RWPE1 (cell line): ENCODE data around the gene GAST.

Source experiments
- CTCF ChIA-PET: fragments of 350-600 bp; sonication (Branson Sonifier 250); formaldehyde crosslinking; extraction: SDS; loops from one replicate; lab custom pipeline; 2021; lab: Yijun Ruan, JAX
- POLR2A ChIA-PET: fragments of 400-600 bp; formaldehyde crosslinking; extraction: SDS; loops from one replicate; lab custom pipeline; 2020; ENCODE audit warnings: antibody characterized with exemption; ENCODE audit not compliant: low non-redundant PET; lab: Yijun Ruan, JAX
- DNase-seq: peaks from one replicate; pipeline ENCODE4 v3.0.0; 2012; ENCODE audit warnings: low spot score
- H3K27ac ChIP-seq: fragments of 450-650 bp; 2 replicates; pipeline ENCODE4 v1.5.1; 2017
- TF ChIP-seq, protein P1 (sequence below): fragments of 450-650 bp; conservative IDR thresholded peaks from 2 replicates; pipeline ENCODE4 v1.5.1; 2017; ENCODE audit warnings: low read depth, mild to moderate bottlenecking

The GAST gene

DNA sequence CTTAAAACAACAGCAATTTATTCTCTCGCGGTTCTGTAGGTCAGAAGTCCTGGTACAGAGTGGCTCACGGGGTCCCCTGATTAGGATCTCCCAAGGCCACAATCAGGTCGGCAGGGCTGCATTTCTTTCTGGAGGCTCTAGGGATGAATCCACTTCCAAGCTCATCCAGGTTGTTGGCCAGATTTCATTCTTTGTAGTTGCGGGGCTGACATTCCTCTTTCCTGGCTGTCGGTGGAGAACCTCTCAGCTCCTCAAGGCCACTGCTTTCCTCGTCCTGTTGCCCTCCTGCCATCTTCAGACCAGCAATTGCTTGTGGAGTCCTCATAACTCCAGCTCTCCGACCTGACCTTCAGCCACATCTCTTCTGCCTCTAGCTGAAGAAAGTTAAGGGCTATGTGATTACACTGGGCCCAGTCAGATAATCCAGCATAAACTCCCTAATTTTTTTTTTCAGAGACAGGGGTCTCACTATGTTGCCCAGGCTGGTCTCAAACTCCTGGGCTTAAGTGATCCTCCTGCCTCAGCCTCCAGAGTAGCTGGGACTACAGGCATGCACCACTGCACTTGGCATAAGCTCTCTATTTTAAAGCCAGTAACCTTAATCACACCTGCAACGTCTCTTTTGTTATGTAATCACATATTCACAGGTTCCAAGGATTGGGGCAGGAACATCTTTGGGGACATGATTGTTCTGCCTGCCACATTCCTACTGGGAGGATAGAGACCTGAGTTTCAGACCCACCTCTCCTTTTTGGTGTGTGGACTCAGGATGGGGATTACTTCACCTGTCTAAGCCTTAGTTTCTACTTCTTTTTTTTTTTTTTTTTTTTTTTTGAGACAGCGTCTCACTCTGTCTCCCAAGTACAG, 4.1 kb upstream of the GAST start:
- no peak for DNase-seq
- ChIA-PET CTCF (interaction anchor here (2.5 kb wide), 1 partner anchor 12 kb away, joined by 12 read pairs; no protein-coding TSS in a partner anchor), POLR2A (no interaction called here)
- TF ChIP-seq, protein P1, sequence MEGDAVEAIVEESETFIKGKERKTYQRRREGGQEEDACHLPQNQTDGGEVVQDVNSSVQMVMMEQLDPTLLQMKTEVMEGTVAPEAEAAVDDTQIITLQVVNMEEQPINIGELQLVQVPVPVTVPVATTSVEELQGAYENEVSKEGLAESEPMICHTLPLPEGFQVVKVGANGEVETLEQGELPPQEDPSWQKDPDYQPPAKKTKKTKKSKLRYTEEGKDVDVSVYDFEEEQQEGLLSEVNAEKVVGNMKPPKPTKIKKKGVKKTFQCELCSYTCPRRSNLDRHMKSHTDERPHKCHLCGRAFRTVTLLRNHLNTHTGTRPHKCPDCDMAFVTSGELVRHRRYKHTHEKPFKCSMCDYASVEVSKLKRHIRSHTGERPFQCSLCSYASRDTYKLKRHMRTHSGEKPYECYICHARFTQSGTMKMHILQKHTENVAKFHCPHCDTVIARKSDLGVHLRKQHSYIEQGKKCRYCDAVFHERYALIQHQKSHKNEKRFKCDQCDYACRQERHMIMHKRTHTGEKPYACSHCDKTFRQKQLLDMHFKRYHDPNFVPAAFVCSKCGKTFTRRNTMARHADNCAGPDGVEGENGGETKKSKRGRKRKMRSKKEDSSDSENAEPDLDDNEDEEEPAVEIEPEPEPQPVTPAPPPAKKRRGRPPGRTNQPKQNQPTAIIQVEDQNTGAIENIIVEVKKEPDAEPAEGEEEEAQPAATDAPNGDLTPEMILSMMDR = no peak
- H3K27ac ChIP-seq = no peak overlapping the region

DNA sequence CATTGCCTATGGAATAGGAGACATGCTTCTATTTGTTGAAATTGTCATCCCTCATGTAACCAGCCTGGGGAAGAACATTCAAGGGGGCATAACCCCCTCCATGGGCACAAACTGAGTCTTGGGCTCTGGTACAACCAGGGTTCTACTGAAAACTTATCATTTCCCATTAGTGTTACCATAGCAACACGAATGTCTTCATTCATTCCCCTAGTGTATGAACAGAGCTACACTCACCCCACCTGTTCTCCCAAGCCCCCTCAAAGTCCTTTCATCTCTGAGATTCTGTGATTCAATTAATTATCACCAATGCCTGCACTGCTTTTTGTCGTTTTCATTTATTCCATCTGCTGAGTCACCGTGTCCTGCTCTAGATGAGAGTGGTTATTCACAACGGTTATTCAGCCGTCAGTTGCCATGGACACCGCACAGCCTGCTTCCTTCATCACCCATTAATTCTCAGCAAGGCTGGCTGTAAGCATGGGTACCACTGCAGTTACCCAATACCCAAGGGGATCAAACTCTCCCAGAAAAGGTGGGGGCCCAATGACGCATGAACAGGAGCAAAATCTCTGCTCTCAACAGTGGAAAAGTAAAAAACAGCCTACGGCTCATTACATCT, 1.6 kb upstream of the GAST start:
- CTCF ChIA-PET = interaction anchor here (0.6 to 2.5 kb wide), 2 partner anchors 15 to 44 kb away, joined by 3 to 12 read pairs; no protein-coding TSS in a partner anchor
- TF ChIP-seq, protein P1 = no peak
- DNase-seq = no peak
- no peak overlapping the region for H3K27ac ChIP-seq
- POLR2A ChIA-PET = interaction anchor here (0.6 kb wide), 1 partner anchor 15 kb away, joined by 5 read pairs; no protein-coding TSS in a partner anchor

DNA sequence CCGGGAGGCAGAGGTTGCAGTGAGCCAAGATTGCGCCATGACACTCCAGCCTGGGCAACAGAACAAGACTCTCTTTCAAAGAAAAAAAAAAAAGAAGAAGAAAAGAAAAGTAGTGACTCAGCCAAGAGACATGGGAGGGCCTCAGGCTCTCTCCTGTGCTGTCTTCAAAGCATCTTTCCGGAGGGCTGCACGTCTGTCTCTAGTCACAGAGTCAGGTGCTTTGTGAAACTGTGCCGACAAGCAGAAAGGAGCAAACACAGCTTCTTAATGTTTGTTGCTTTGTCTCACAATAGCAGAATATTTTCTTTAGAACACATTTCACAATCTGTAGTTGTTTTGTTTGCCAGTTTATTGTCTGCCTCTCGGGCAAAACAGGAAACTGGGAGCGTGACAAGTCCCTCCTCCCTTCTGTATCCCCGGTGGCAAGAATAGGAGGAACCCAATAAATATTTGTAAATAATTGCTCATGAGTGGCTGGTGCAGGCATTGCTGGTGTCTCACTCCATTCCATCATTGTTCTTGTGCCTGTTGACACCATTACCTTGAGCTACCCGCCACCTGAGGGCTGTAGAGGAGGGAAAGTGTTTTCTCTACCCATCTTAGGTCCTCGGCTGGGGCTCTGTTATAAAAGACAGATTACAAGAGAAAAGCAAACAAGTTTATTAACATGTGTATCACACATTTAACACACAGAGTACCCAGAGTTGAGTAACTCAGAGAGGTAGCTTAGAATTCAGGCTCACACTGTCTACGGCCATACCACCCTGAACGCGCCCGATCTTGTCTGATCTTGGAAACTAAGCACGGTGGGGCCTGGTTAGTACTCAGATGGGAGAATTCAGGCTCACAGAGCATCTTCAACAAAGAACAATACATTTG, 5.5 kb downstream of the GAST start:
- ChIA-PET CTCF (interaction anchor here (0.6 to 1.4 kb wide), 2 partner anchors 22 to 206 kb away, joined by 4 to 7 read pairs; no protein-coding TSS in a partner anchor), POLR2A (interaction anchor here (0.6 to 1.5 kb wide), 2 partner anchors 17 to 64 kb away, joined by 4 to 7 read pairs; partner anchors contain the start of gene HAP1)
- peak; percentile 60 for DNase-seq
- TF ChIP-seq, protein P1 = no peak
- H3K27ac ChIP-seq = peak overlapping the region; percentile 67

DNA sequence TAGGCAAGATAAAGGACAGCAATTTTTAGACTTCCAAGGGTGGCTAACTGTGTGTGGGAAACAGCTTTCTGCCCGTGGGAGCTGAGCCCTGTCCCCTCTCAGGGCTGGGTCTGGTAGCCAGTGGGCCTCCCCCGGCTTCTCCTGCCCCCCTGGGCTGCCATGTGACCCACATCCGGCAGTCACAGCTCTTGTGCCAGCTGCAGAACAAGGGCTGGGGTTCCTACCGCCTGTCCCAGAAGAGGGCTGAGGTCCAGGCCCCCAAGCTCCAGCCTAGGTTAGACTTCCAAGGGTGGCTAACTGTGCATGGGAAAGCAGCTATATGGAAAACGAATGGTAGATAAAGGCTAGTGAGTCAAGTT, 6.1 kb downstream of the GAST start:
- DNase-seq = no peak
- ChIA-PET POLR2A (interaction anchor here (1.5 kb wide), 1 partner anchor 16 kb away, joined by 7 read pairs; the partner anchor contains the start of gene HAP1), CTCF (interaction anchor here (1.4 kb wide), 1 partner anchor 22 kb away, joined by 7 read pairs; no protein-coding TSS in a partner anchor)
- peak overlapping the region; percentile 67 for H3K27ac ChIP-seq
- TF ChIP-seq, protein P1 = no peak

DNA sequence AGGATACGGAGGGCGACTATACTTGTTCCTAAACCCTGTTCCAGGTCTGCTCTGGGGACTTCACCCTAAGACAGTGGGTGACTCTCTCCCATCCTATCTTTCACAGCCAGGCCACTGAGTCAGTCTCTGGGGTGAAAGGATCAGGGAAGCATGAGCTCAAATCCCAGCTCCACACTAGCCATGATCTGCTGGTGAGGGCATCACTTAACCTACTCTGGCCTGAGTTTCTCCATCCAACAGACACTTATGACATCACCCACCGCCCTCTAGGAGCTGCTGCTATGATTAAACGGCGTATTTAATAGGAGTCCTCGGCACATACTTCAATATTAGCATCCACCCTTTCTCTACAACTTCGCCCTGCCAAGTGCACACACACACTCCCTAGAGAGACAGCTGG, 10.1 kb downstream of the GAST start:
- no peak for DNase-seq
- CTCF ChIA-PET = no interaction called here
- POLR2A ChIA-PET = no interaction called here
- no peak overlapping the region for H3K27ac ChIP-seq
- TF ChIP-seq, protein P1 = no peak
